ENCODE data around the gene GORASP1. TPM values are rescaled to one million over a fixed set of nuclear protein-coding genes. Genes with fewer than 3 reads are reported as not detected.
A peak's percentile ranks its signal among the peaks of the same experiment; 100 is the strongest.

Gene GORASP1
- total RNA-seq, 4 donors from 2014 or later: 48.5 to 82.5 (median 76.8) TPM

- Histone ChIP-seq H3K27ac (no peak overlapping the region), H3K9me3 (no peaks in the 10 kb centered on the region), H3K36me3 (peaks cover 0 to 65% of the 10 kb centered on the region in 2 donors), H3K27me3 (no peaks in the 10 kb centered on the region), H3K4me1 (peaks cover 0 to 61% (median 12%) of the 10 kb centered on the region in 3 donors), H3K4me3 (no peak overlapping the region)
- no peak for TF ChIP-seq EP300 (IDR thresholded peaks at IDR 0.05)
- TF ChIP-seq POLR2AphosphoS5 (IDR thresholded peaks at IDR 0.05): no peak
- TF ChIP-seq, protein P1, sequence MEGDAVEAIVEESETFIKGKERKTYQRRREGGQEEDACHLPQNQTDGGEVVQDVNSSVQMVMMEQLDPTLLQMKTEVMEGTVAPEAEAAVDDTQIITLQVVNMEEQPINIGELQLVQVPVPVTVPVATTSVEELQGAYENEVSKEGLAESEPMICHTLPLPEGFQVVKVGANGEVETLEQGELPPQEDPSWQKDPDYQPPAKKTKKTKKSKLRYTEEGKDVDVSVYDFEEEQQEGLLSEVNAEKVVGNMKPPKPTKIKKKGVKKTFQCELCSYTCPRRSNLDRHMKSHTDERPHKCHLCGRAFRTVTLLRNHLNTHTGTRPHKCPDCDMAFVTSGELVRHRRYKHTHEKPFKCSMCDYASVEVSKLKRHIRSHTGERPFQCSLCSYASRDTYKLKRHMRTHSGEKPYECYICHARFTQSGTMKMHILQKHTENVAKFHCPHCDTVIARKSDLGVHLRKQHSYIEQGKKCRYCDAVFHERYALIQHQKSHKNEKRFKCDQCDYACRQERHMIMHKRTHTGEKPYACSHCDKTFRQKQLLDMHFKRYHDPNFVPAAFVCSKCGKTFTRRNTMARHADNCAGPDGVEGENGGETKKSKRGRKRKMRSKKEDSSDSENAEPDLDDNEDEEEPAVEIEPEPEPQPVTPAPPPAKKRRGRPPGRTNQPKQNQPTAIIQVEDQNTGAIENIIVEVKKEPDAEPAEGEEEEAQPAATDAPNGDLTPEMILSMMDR (IDR thresholded peaks at IDR 0.05): no peak
- no peak for TF ChIP-seq POLR2A (IDR thresholded peaks at IDR 0.05)
- no peak for ATAC-seq
- 100% methylated on average over 1 of the region's 9 CpGs; no CpG with 5 or more reads in 1 of the 2 donors for WGBS, 2 donors (ENCODE audit: low coverage in 1 of 2)
These were observed 6.9 kb downstream of the GORASP1 start for GRCh38 chr3:39100500-39100886.

DNA sequence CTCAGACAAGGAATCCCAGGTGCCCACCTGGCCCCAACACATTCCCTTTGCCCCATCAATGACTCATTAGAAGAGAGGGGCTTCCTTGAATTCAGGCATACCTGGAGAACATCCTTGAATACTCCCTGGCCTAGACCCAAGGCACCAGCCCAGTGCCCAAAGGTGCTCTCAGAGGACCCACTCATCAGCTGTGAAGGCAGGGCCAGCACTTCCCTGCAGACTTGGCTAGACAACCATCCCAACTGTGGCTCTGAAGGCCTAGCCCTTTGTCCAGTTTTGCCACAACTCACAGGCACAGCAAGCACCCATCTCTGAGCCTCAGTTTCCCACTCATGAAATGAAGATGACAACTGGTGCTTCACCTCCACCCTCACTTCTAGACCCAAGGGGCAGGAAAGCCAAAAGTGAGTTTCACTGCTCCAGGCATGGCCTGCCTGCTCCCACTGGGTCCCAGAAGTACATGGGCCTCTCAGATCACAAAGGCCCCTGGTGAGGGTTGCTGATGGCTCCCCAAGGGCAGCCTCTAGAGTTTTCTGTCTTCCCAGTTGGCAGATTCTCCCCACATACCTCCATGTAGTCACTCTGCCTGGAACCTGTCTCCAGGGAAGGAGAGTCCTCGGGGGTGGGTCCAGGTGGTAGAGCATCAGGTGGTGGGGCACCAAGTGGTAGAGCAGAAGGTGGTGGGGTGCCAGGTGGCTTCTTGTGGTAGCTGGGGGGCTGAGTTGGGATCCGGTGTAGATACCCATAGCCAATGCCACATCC, 7.5 kb downstream of the GORASP1 start:
- Histone ChIP-seq H3K4me3 (no peak overlapping the region), H3K27ac (peak overlapping the region in 1 of 4 donors; percentile 14), H3K4me1 (peaks cover 0 to 60% (median 6%) of the 10 kb centered on the region in 3 donors), H3K36me3 (peaks cover 0 to 71% of the 10 kb centered on the region in 2 donors), H3K27me3 (no peaks in the 10 kb centered on the region), H3K9me3 (no peaks in the 10 kb centered on the region)
- WGBS, 2 donors (ENCODE audit: low coverage in 1 of 2): 100% methylated on average over 1 of the region's 2 CpGs; no CpG with 5 or more reads in 1 of the 2 donors
- no peak for TF ChIP-seq EP300 (IDR thresholded peaks at IDR 0.05)
- TF ChIP-seq POLR2A (IDR thresholded peaks at IDR 0.05): no peak
- TF ChIP-seq, protein P1 (IDR thresholded peaks at IDR 0.05): no peak
- TF ChIP-seq POLR2AphosphoS5 (IDR thresholded peaks at IDR 0.05): no peak
- no peak for ATAC-seq

DNA sequence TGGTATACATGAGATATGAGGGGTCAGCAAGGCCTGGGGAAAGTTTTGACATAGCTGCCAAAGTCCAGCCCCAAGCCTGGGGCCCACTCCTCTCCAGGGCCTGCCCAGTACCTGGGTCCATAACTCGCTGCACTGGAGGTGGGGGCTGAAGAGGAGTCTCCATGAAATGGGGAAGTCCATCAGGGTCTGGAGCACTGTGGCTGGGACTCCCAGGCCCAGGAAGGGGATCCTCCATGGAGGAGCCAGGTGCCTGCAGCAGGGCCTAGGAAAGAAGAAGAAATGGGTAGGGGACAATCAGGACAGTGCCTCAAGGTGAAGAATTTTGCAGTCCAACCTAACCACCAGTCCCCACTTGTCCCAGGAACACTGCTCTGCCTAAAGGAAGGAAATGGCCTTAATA, 8.2 kb downstream of the GORASP1 start:
- Histone ChIP-seq H3K27ac (peak overlapping the region in 1 of 4 donors; percentile 14), H3K4me1 (peaks cover 0 to 56% (median 3%) of the 10 kb centered on the region in 3 donors), H3K4me3 (no peak overlapping the region), H3K9me3 (no peaks in the 10 kb centered on the region), H3K27me3 (no peaks in the 10 kb centered on the region), H3K36me3 (peaks cover 0 to 78% of the 10 kb centered on the region in 2 donors)
- TF ChIP-seq POLR2A (IDR thresholded peaks at IDR 0.05): no peak
- TF ChIP-seq, protein P1 (IDR thresholded peaks at IDR 0.05): no peak
- TF ChIP-seq POLR2AphosphoS5 (IDR thresholded peaks at IDR 0.05): no peak
- TF ChIP-seq EP300 (IDR thresholded peaks at IDR 0.05): no peak
- no peak for ATAC-seq
- whole genome bisulfite sequencing, 2 donors (ENCODE audit: low coverage in 1 of 2): no CpG with 5 or more reads among the region's 1 CpG

GRCh38 chr3:39098473-39099000, 8.9 kb downstream of the GORASP1 start:
- no peak for ATAC-seq
- Histone ChIP-seq H3K27ac (no peak overlapping the region), H3K4me1 (peaks cover 0 to 49% (median 3%) of the 10 kb centered on the region in 3 donors), H3K4me3 (no peak overlapping the region), H3K27me3 (no peaks in the 10 kb centered on the region), H3K36me3 (peaks cover 0 to 85% of the 10 kb centered on the region in 2 donors), H3K9me3 (no peaks in the 10 kb centered on the region)
- TF ChIP-seq EP300 (IDR thresholded peaks at IDR 0.05) (no peak), POLR2AphosphoS5 (IDR thresholded peaks at IDR 0.05) (no peak), POLR2A (IDR thresholded peaks at IDR 0.05) (no peak)
- TF ChIP-seq, protein P1 (IDR thresholded peaks at IDR 0.05): no peak
- 94% methylated on average over 3 of the region's 8 CpGs; no CpG with 5 or more reads in 1 of the 2 donors for WGBS, 2 donors (ENCODE audit: low coverage in 1 of 2)
